Stimulated activated CD8-positive, alpha-beta memory T cell treated with anti-CD3 and anti-CD28 coated beads, Interleukin-7, amount 100 ng/mL, for 1 hour (primary cell): ENCODE data around the gene ACSM4.
"Not testable (repeated sequence)": the region's sequence is repeated elsewhere in the genome, so short reads cannot be mapped to it uniquely, and the experiment has no call there.

Experiments used
- DNase-seq, 2 donors: peaks; one replicate each; pipeline ENCODE4 v3.0.0-alpha.2; 2020; ENCODE audit warnings: low read depth in 2 of 2

ACSM4 gene

GRCh38 chr12:7303772-7304171 is at the start of gene ACSM4:
Gene ACSM4 (plus strand): TSS chr12:7304072. CDS start chr12:7304332, 260 bp downstream.
- no peak for DNase-seq

- no peak for DNase-seq
Observed at GRCh38 chr12:7259060-7259459, 44.8 kb upstream of the ACSM4 start.

GRCh38 chr12:7264538-7264937 is 39.3 kb upstream of the ACSM4 start:
- no peak for DNase-seq

- DNase-seq: no peak
Observed at GRCh38 chr12:7265251-7265650, 38.6 kb upstream of the ACSM4 start.

- DNase-seq: no peak
Observed at GRCh38 chr12:7269273-7269672, 34.6 kb upstream of the ACSM4 start.

- DNase-seq: no peak
Observed at GRCh38 chr12:7271893-7272514, 31.9 kb upstream of the ACSM4 start.

- DNase-seq: not testable (repeated sequence)
Observed at GRCh38 chr12:7275482-7275881, 28.4 kb upstream of the ACSM4 start.

- DNase-seq: no peak
Observed at GRCh38 chr12:7282844-7283243, 21.0 kb upstream of the ACSM4 start.

GRCh38 chr12:7289743-7290142 is 14.1 kb upstream of the ACSM4 start:
- DNase-seq: no peak

- not testable (repeated sequence) for DNase-seq
Observed at GRCh38 chr12:7290588-7290987, 13.3 kb upstream of the ACSM4 start.

GRCh38 chr12:7292300-7292699 is 11.6 kb upstream of the ACSM4 start:
- no peak for DNase-seq

- no peak for DNase-seq
Observed at GRCh38 chr12:7293670-7294069, 10.2 kb upstream of the ACSM4 start.

- no peak for DNase-seq
Observed at GRCh38 chr12:7295529-7295928, 8.3 kb upstream of the ACSM4 start.

GRCh38 chr12:7297865-7298264 is 6.0 kb upstream of the ACSM4 start:
- no peak for DNase-seq

GRCh38 chr12:7302266-7302986 is 1.4 kb upstream of the ACSM4 start:
- no peak for DNase-seq

GRCh38 chr12:7303230-7303629 is 642 bp upstream of the ACSM4 start:
- no peak for DNase-seq

- DNase-seq: no peak
Observed at GRCh38 chr12:7304456-7304855, 584 bp downstream of the ACSM4 start.

- no peak for DNase-seq
Observed at GRCh38 chr12:7310070-7310469, 6.2 kb downstream of the ACSM4 start.

- no peak for DNase-seq
Observed at GRCh38 chr12:7319930-7320329, 16.1 kb downstream of the ACSM4 start.

GRCh38 chr12:7321624-7322023 is 17.8 kb downstream of the ACSM4 start:
- no peak for DNase-seq

GRCh38 chr12:7322599-7322998 is 18.7 kb downstream of the ACSM4 start:
- no peak for DNase-seq

GRCh38 chr12:7324176-7324575 is 20.3 kb downstream of the ACSM4 start:
- DNase-seq: no peak

- DNase-seq: no peak
Observed at GRCh38 chr12:7327918-7328317, 24.0 kb downstream of the ACSM4 start.

- not testable (repeated sequence) for DNase-seq
Observed at GRCh38 chr12:7337790-7338189, 33.9 kb downstream of the ACSM4 start.
